ENCODE results near the gene LARP4. TPM values are rescaled to one million over a fixed set of nuclear protein-coding genes. Genes with fewer than 3 reads are reported as not detected.

LARP4 gene
- total and polyA plus RNA-seq, 2 donors (not counting 3 experiments of a cell fraction or from before 2014, with no cell fraction given), result 8.9 to 69.6 TPM

GRCh38 chr12:50523772-50524171 lies 123.1 kb downstream of the LARP4 start:
- dilution Hi-C loops (cut with MboI; ENCODE audit: extremely low pct_ligation_motif_present, low sequenced_read_pairs), result no loop called here
- peaks cover 32% of the 10 kb centered on the region for H3K79me2 ChIP-seq (ENCODE audit: control insufficient read depth, insufficient read depth, low read length)
- no peak overlapping the region for H2AFZ ChIP-seq (ENCODE audit: low read depth, low read length)
- CTCF ChIA-PET, result interaction anchor here (0.8 to 1.1 kb wide), 2 partner anchors 13 to 136 kb away, joined by 3 to 4 read pairs; no protein-coding TSS in a partner anchor
- H3K4me2 ChIP-seq (ENCODE audit: insufficient read depth, low read length), result no peak overlapping the region
- no peak overlapping the region for H3K4me3 ChIP-seq (replicated peaks in 1 of 3; ENCODE audit: insufficient read depth in 1 of 3, low read depth in 1 of 3, low read length in 3 of 3)
- H3K27me3 ChIP-seq (ENCODE audit: control insufficient read depth in 2 of 2, insufficient read depth in 2 of 2, low read length in 2 of 2), result no peaks in the 10 kb centered on the region
- H3K9me1 ChIP-seq (replicated peaks; ENCODE audit: control insufficient read depth, extremely low read depth, insufficient read depth, low read length), result no peaks in the 10 kb centered on the region
- H3K36me3 ChIP-seq (ENCODE audit: control insufficient read depth in 2 of 2, extremely low read depth in 1 of 2, insufficient read depth in 2 of 2, low read length in 2 of 2), result no peaks in the 10 kb centered on the region
- no peak overlapping the region for H3K27ac ChIP-seq (ENCODE audit: insufficient read depth, low read depth, low read length)
- FAIRE-seq (no peak), DNase-seq (ENCODE audit: low read depth, low spot score) (no peak)
- no peaks in the 10 kb centered on the region for H4K20me1 ChIP-seq (replicated peaks; ENCODE audit: control insufficient read depth, extremely low read depth, insufficient read depth, low read length)
- H3K9me3 ChIP-seq (replicated peaks; ENCODE audit: control insufficient read depth, insufficient read depth, low read length), result no peaks in the 10 kb centered on the region
- BruUV-seq (replicated peaks), result no TSS peak
- no peaks in the 10 kb centered on the region for H3K4me1 ChIP-seq (ENCODE audit: control insufficient read depth, extremely low read depth, insufficient read depth, low read length)
- intact Hi-C loops (cut with micrococcal nuclease), result no loop called here
- POLR2A ChIA-PET, result no interaction called here
- TF ChIP-seq POLR2AphosphoS5 (IDR thresholded peaks at IDR 0.05; ENCODE audit: insufficient read depth, low read depth, low read length), result no peak
- TF ChIP-seq FOS (IDR thresholded peaks at IDR 0.05; ENCODE audit: borderline replicate concordance, insufficient read depth, low read length), result no peak
- TF ChIP-seq GATA2 (IDR thresholded peaks at IDR 0.05; ENCODE audit: insufficient read depth, insufficient read length, low read depth, low read length), result no peak
- no peak for TF ChIP-seq POLR2A (IDR thresholded peaks at IDR 0.05; ENCODE audit: low read depth, low read length)
- TF ChIP-seq MYC (IDR thresholded peaks at IDR 0.05; ENCODE audit: low read depth, low read length), result no peak
- TF ChIP-seq JUN (IDR thresholded peaks at IDR 0.05; ENCODE audit: borderline replicate concordance, insufficient read depth, insufficient read length, low read depth), result no peak
- TF ChIP-seq MAX (IDR thresholded peaks at IDR 0.05; ENCODE audit: insufficient read depth, insufficient read length), result no peak
- no peak for TF ChIP-seq EZH2 (IDR thresholded peaks at IDR 0.05; ENCODE audit: borderline replicate concordance, low read depth, low read length, severe bottlenecking)
- no peak for TF ChIP-seq CTCF (IDR thresholded peaks at IDR 0.05; ENCODE audit: extremely low read depth in 1 of 2, insufficient read depth in 1 of 2, low read depth in 1 of 2, low read length in 2 of 2)
- H3K9ac ChIP-seq (replicated peaks; ENCODE audit: extremely low read depth, insufficient read depth, low read length), result no peak overlapping the region
